Endothelial cell of umbilical vein (primary cell): ENCODE data around the gene EDAR. TPM values are rescaled to one million over a fixed set of nuclear protein-coding genes. Genes with fewer than 3 reads are reported as not detected.

Experiments used
- BruUV-seq: library from RNA; stranded (reverse); fragments of 400-500 nt; replicated peaks from 2 replicates; lab custom pipeline; 2021; lab: Mats Ljungman, UMichigan
- CTCF ChIA-PET: fragments of 300-600, 350-600 bp; sonication (Branson Sonifier 250); formaldehyde crosslinking; loops from one replicate; lab custom pipeline; 2021; ENCODE audit warnings: antibody characterized with exemption, inconsistent platforms; lab: Charles Lee
- POLR2A ChIA-PET: fragments of 300-600, 350-600 bp; sonication (Branson Sonifier 250); formaldehyde crosslinking; loops from one replicate; lab custom pipeline; 2021; ENCODE audit warnings: antibody characterized with exemption, inconsistent platforms; lab: Charles Lee
- DNase-seq: peaks from one replicate; pipeline ENCODE4 v3.0.0-alpha.2; 2011; ENCODE audit warnings: low read depth, low spot score
- FAIRE-seq: peaks from 2 replicates; lab custom pipeline; 2011; peaks lifted over from hg19 to GRCh38; lab: Jason Lieb, UNC
- H2AFZ ChIP-seq: 2 replicates; pipeline ENCODE4 v1.6.0; 2012; ENCODE audit warnings: low read depth, low read length, control low read depth, inconsistent platforms
- H3K27ac ChIP-seq: 2 replicates; pipeline ENCODE4 v1.5.1; 2011; ENCODE audit warnings: low read depth, mild to moderate bottlenecking, control low read depth, low read length, moderate library complexity; ENCODE audit not compliant: insufficient read depth
- H3K27me3 ChIP-seq, 2 experiments: 2 replicates each; pipeline versions ENCODE4 v1.6.0 to v1.6.1; 2011; ENCODE audit warnings: low read length in 2 of 2, mixed read lengths in 1 of 2; ENCODE audit not compliant: control insufficient read depth in 2 of 2, insufficient read depth in 2 of 2
- H3K36me3 ChIP-seq, 2 experiments: 2 replicates in 1 of 2; 3 replicates in 1 of 2; pipeline ENCODE4 v1.5.1; 2011; ENCODE audit warnings: low read length in 2 of 2, mild to moderate bottlenecking in 1 of 2, moderate library complexity in 1 of 2; ENCODE audit not compliant: control insufficient read depth in 2 of 2, insufficient read depth in 2 of 2; ENCODE audit errors: extremely low read depth in 1 of 2
- H3K4me1 ChIP-seq: 3 replicates; pipeline ENCODE4 v1.5.1; 2011; ENCODE audit warnings: mild to moderate bottlenecking, low read length; ENCODE audit not compliant: control insufficient read depth, insufficient read depth; ENCODE audit errors: extremely low read depth
- H3K4me2 ChIP-seq: 2 replicates; pipeline ENCODE4 v1.6.1; 2011; ENCODE audit warnings: low read length, control low read depth, mixed read lengths; ENCODE audit not compliant: insufficient read depth
- H3K4me3 ChIP-seq, 3 experiments: fragments of 200-600 bp in 1 of 3; sonication (generic), shearing (Covaris generic) in 1 of 3; replicated peaks in 1 of 3; 2 replicates each; pipeline ENCODE4 v1.5.1; 2011 to 2016; ENCODE audit warnings: control low read depth in 3 of 3, low read length in 3 of 3, mild to moderate bottlenecking in 2 of 3, inconsistent platforms in 1 of 3, low read depth in 1 of 3, moderate library complexity in 1 of 3; ENCODE audit not compliant: insufficient read depth in 1 of 3
- H3K79me2 ChIP-seq: 2 replicates; pipeline ENCODE4 v1.6.0; 2012; ENCODE audit warnings: low read length, inconsistent platforms; ENCODE audit not compliant: control insufficient read depth, insufficient read depth
- H3K9ac ChIP-seq: replicated peaks from 2 replicates; pipeline ENCODE3; 2011; ENCODE audit warnings: low read length, control low read depth; ENCODE audit not compliant: insufficient read depth; ENCODE audit errors: extremely low read depth
- H3K9me1 ChIP-seq: replicated peaks from 3 replicates; pipeline ENCODE4 v1.6.0; 2011; ENCODE audit warnings: mild to moderate bottlenecking, low read length; ENCODE audit not compliant: control insufficient read depth, insufficient read depth; ENCODE audit errors: extremely low read depth
- H3K9me3 ChIP-seq: replicated peaks from 2 replicates; pipeline ENCODE4 v1.5.1; 2012; ENCODE audit warnings: low read length, inconsistent platforms; ENCODE audit not compliant: control insufficient read depth, insufficient read depth
- H4K20me1 ChIP-seq: replicated peaks from 2 replicates; pipeline ENCODE3; 2011; ENCODE audit warnings: mild to moderate bottlenecking, low read length; ENCODE audit not compliant: control insufficient read depth, insufficient read depth; ENCODE audit errors: extremely low read depth
- EZH2 ChIP-seq: IDR thresholded peaks from 2 replicates; pipeline ENCODE4 v1.6.1; 2012; ENCODE audit warnings: borderline replicate concordance, low read depth, mild to moderate bottlenecking, moderate library complexity, low read length, inconsistent platforms; ENCODE audit not compliant: severe bottlenecking
- FOS ChIP-seq: IDR thresholded peaks from 2 replicates; pipeline ENCODE4 v1.6.1; 2011; ENCODE audit warnings: mild to moderate bottlenecking, low read length, moderate library complexity, borderline replicate concordance; ENCODE audit not compliant: insufficient read depth
- GATA2 ChIP-seq: IDR thresholded peaks from 2 replicates; pipeline ENCODE4 v1.7.0; 2011; ENCODE audit warnings: low read depth, mild to moderate bottlenecking, moderate library complexity, mixed read lengths, low read length; ENCODE audit not compliant: insufficient read length, insufficient read depth
- JUN ChIP-seq: IDR thresholded peaks from 2 replicates; pipeline ENCODE4 v1.6.1; 2011; ENCODE audit warnings: borderline replicate concordance, low read depth; ENCODE audit not compliant: insufficient read length, insufficient read depth
- MAX ChIP-seq: IDR thresholded peaks from 2 replicates; pipeline ENCODE4 v1.6.1; 2011; ENCODE audit not compliant: insufficient read depth, insufficient read length
- MYC ChIP-seq: IDR thresholded peaks from one replicate; pipeline ENCODE4 v1.6.1; 2011; ENCODE audit warnings: mild to moderate bottlenecking, low read depth, low read length
- POLR2A ChIP-seq: IDR thresholded peaks from 2 replicates; pipeline ENCODE4 v1.6.1; 2012; ENCODE audit warnings: low read depth, mild to moderate bottlenecking, control low read depth, low read length
- POLR2AphosphoS5 ChIP-seq: IDR thresholded peaks from 2 replicates; pipeline ENCODE4 v1.6.1; 2012; ENCODE audit warnings: low read depth, mild to moderate bottlenecking, control low read depth, low read length, moderate library complexity; ENCODE audit not compliant: insufficient read depth
- dilution Hi-C: fragments of 300-500 bp; cut with MboI; formaldehyde crosslinking; loops from one replicate; pipeline ENCODE4 v1.15.0; 2019; ENCODE audit warnings: low sequenced_read_pairs; ENCODE audit not compliant: extremely low pct_ligation_motif_present
- intact Hi-C: fragments of 100-400 bp; cut with micrococcal nuclease; formaldehyde crosslinking; loops from one replicate; pipeline ENCODE4 v1.10.0; 2022
- polyA plus RNA-seq, 4 experiments: library from polyadenylated mRNA; depleted of rRNA in 3 of 4; stranded (reverse) in 3 of 4; unstranded in 1 of 4; fragments of >200 nt; gene quantifications; 2 replicates each; pipeline versions ENCODE4 v1.2.1 to v1.2.3, GENCODE V29; 2011 to 2012; ENCODE audit warnings: missing spikeins in 1 of 4
- total RNA-seq: library from RNA; stranded (reverse); gene quantifications from 2 replicates; pipeline ENCODE4 v1.2.3, GENCODE V29; 2021
- TF ChIP-seq, protein P1 (sequence below), 2 donors: IDR thresholded peaks; 1 replicate in 1 of 2; 2 replicates in 1 of 2; pipeline ENCODE4 v1.5.1; 2011; ENCODE audit warnings: low read length in 2 of 2, mild to moderate bottlenecking in 2 of 2, moderate library complexity in 2 of 2, control low read depth in 1 of 2, inconsistent platforms in 1 of 2, low read depth in 1 of 2; ENCODE audit not compliant: insufficient read depth in 1 of 2; ENCODE audit errors: extremely low read depth in 1 of 2

The EDAR gene
- total and polyA plus RNA-seq, 2 donors (not counting 3 experiments of a cell fraction or from before 2014, with no cell fraction given), result not detected

- no peaks in the 10 kb centered on the region for H3K27me3 ChIP-seq
- intact Hi-C loops (no loop called here), dilution Hi-C loops (no loop called here)
- H3K4me2 ChIP-seq, result no peak overlapping the region
- H3K79me2 ChIP-seq, result no peaks in the 10 kb centered on the region
- CTCF ChIA-PET, result no interaction called here
- H3K9ac ChIP-seq, result no peak overlapping the region
- no peak overlapping the region for H2AFZ ChIP-seq
- no peaks in the 10 kb centered on the region for H3K9me3 ChIP-seq
- no peaks in the 10 kb centered on the region for H3K4me1 ChIP-seq
- no peak overlapping the region for H3K4me3 ChIP-seq
- no TSS peak for BruUV-seq
- TF ChIP-seq, protein P1, sequence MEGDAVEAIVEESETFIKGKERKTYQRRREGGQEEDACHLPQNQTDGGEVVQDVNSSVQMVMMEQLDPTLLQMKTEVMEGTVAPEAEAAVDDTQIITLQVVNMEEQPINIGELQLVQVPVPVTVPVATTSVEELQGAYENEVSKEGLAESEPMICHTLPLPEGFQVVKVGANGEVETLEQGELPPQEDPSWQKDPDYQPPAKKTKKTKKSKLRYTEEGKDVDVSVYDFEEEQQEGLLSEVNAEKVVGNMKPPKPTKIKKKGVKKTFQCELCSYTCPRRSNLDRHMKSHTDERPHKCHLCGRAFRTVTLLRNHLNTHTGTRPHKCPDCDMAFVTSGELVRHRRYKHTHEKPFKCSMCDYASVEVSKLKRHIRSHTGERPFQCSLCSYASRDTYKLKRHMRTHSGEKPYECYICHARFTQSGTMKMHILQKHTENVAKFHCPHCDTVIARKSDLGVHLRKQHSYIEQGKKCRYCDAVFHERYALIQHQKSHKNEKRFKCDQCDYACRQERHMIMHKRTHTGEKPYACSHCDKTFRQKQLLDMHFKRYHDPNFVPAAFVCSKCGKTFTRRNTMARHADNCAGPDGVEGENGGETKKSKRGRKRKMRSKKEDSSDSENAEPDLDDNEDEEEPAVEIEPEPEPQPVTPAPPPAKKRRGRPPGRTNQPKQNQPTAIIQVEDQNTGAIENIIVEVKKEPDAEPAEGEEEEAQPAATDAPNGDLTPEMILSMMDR (IDR thresholded peaks at IDR 0.05; ENCODE audit: extremely low read depth in 1 of 2, insufficient read depth in 1 of 2, low read depth in 1 of 2, low read length in 2 of 2), result no peak
- TF ChIP-seq POLR2AphosphoS5 (no peak), JUN (no peak), GATA2 (no peak), EZH2 (no peak), POLR2A (no peak), MAX (no peak), FOS (no peak), MYC (no peak)
- no peaks in the 10 kb centered on the region for H3K36me3 ChIP-seq
- H4K20me1 ChIP-seq, result no peaks in the 10 kb centered on the region
- no peak for FAIRE-seq
- no peak for DNase-seq
- no peaks in the 10 kb centered on the region for H3K9me1 ChIP-seq
- H3K27ac ChIP-seq, result no peak overlapping the region
- POLR2A ChIA-PET, result no interaction called here
These were observed 110.7 kb downstream of the EDAR start for GRCh38 chr2:108878276-108878675.
